Mesenchymal stem cell (in vitro differentiated cells and primary cell): ENCODE measurements around the gene HOXC9. TPM values are rescaled to one million over a fixed set of nuclear protein-coding genes. Genes with fewer than 3 reads are reported as not detected.

Source experiments
- small RNA-seq: library from polyadenylated mRNA; stranded (forward); fragments of <200 nt; extraction: miRNeasy Mini kit (QIAGEN cat#:217004); gene quantifications from one replicate; pipeline ENCODE3, GENCODE V24; 2013; ENCODE audit warnings: low read depth

HOXC9 gene

Small RNA genes lying within 50 kb of the gene (small RNA-seq; reads per million reads assigned to genes)
- gene AC012531.3 (not detected), gene AC012531.4 (not detected), gene HOXC5 (not detected), gene MIR196A2 (67.3 reads per million, percentile 91 among the genes with 10 or more reads in this experiment), gene MIR615 (592 reads per million, percentile 96 among the genes with 10 or more reads in this experiment), gene RF01905 (not detected), gene RF01906 (not detected)
